Central memory CD8-positive, alpha-beta T cell (primary cell): ENCODE measurements around the gene FANK1.
"Not testable (repeated sequence)": the region's sequence is repeated elsewhere in the genome, so short reads cannot be mapped to it uniquely, and the experiment has no call there.

Experiments
- ATAC-seq: fragments of 150-1000 bp; cut with Tn5 transposase; replicated peaks from 2 replicates; pipeline ENCODE4 v1.10.0; 2022; ENCODE audit warnings: mild to moderate bottlenecking, moderate FRiP score, moderate number of reproducible peaks; ENCODE audit not compliant: poor library complexity, severe bottlenecking; ENCODE audit errors: extremely low read depth
- DNase-seq, 2 donors: peaks; one replicate each; pipeline ENCODE4 v3.0.0; 2021; ENCODE audit warnings: low spot score in 2 of 2
- H3K27ac Mint-ChIP-seq: one replicate; pipeline ENCODE4 v1.8.0; 2022; ENCODE audit warnings: low read depth, mild to moderate bottlenecking, moderate library complexity, mixed read lengths
- H3K27me3 Mint-ChIP-seq: one replicate; pipeline ENCODE4 v1.8.0; 2022; ENCODE audit warnings: mixed read lengths
- H3K36me3 Mint-ChIP-seq: one replicate; pipeline ENCODE4 v1.8.0; 2022; ENCODE audit warnings: mild to moderate bottlenecking, moderate library complexity, mixed read lengths; ENCODE audit not compliant: insufficient read depth
- H3K4me1 Mint-ChIP-seq: one replicate; pipeline ENCODE4 v1.8.0; 2022; ENCODE audit warnings: mixed read lengths
- H3K4me3 Mint-ChIP-seq: one replicate; pipeline ENCODE4 v1.8.0; 2022; ENCODE audit warnings: mild to moderate bottlenecking, moderate library complexity, mixed read lengths
- H3K9me3 Mint-ChIP-seq: one replicate; pipeline ENCODE4 v1.8.0; 2022; ENCODE audit warnings: mixed read lengths

The FANK1 gene

GRCh38 chr10:125868372-125868975 is 27.9 kb upstream of the FANK1 start:
- no peaks in the 10 kb centered on the region for H3K9me3 Mint-ChIP-seq
- H3K36me3 Mint-ChIP-seq: no peaks in the 10 kb centered on the region
- ATAC-seq (no peak), DNase-seq (no peak)
- no peak overlapping the region for H3K4me3 Mint-ChIP-seq
- H3K27ac Mint-ChIP-seq: no peak overlapping the region
- H3K4me1 Mint-ChIP-seq: no peaks in the 10 kb centered on the region
- peaks cover 14% of the 10 kb centered on the region for H3K27me3 Mint-ChIP-seq

GRCh38 chr10:125871338-125871737 is 25.0 kb upstream of the FANK1 start:
- no peaks in the 10 kb centered on the region for H3K9me3 Mint-ChIP-seq
- ATAC-seq (no peak), DNase-seq (no peak)
- peaks cover 5% of the 10 kb centered on the region for H3K27me3 Mint-ChIP-seq
- no peaks in the 10 kb centered on the region for H3K36me3 Mint-ChIP-seq
- no peak overlapping the region for H3K27ac Mint-ChIP-seq
- no peak overlapping the region for H3K4me3 Mint-ChIP-seq
- no peaks in the 10 kb centered on the region for H3K4me1 Mint-ChIP-seq

- ATAC-seq (no peak), DNase-seq (no peak)
- Mint-ChIP-seq H3K27ac (no peak overlapping the region), H3K4me3 (no peak overlapping the region), H3K9me3 (no peaks in the 10 kb centered on the region), H3K4me1 (no peaks in the 10 kb centered on the region), H3K36me3 (peaks cover 6% of the 10 kb centered on the region), H3K27me3 (peaks cover 29% of the 10 kb centered on the region)
These were observed 17.2 kb upstream of the FANK1 start for GRCh38 chr10:125878957-125879835.

- no peaks in the 10 kb centered on the region for H3K4me1 Mint-ChIP-seq
- ATAC-seq (no peak), DNase-seq (no peak)
- peaks cover 6% of the 10 kb centered on the region for H3K36me3 Mint-ChIP-seq
- H3K27ac Mint-ChIP-seq: no peak overlapping the region
- H3K9me3 Mint-ChIP-seq: no peaks in the 10 kb centered on the region
- peaks cover 29% of the 10 kb centered on the region for H3K27me3 Mint-ChIP-seq
- no peak overlapping the region for H3K4me3 Mint-ChIP-seq
These were observed 15.6 kb upstream of the FANK1 start for GRCh38 chr10:125880719-125881118.

- Mint-ChIP-seq H3K4me3 (no peak within 1 kb of the TSS), H3K4me1 (no peaks in the 10 kb centered on the region), H3K27me3 (peaks cover 29% of the 10 kb centered on the region), H3K9me3 (no peaks in the 10 kb centered on the region), H3K27ac (no peak within 1 kb of the TSS), H3K36me3 (peaks cover 6% of the 10 kb centered on the region)
- no peak for ATAC-seq
- no peak for DNase-seq
These were observed 15.2 kb upstream of the FANK1 start, which contains the start of gene DHX32 for GRCh38 chr10:125881192-125881591. TSS of gene DHX32 (minus strand) at chr10:125881292. CDS start at chr10:125880824, 468 bp downstream.

GRCh38 chr10:125882596-125882995 is 13.8 kb upstream of the FANK1 start:
- Mint-ChIP-seq H3K27ac (no peak overlapping the region), H3K9me3 (no peaks in the 10 kb centered on the region), H3K36me3 (peaks cover 6% of the 10 kb centered on the region), H3K4me3 (no peak overlapping the region), H3K27me3 (peaks cover 29% of the 10 kb centered on the region), H3K4me1 (no peaks in the 10 kb centered on the region)
- DNase-seq (no peak), ATAC-seq (no peak)

- H3K27me3 Mint-ChIP-seq: peaks cover 29% of the 10 kb centered on the region
- ATAC-seq: no peak
- no peak for DNase-seq
- no peaks in the 10 kb centered on the region for H3K9me3 Mint-ChIP-seq
- H3K4me3 Mint-ChIP-seq: no peak overlapping the region
- H3K27ac Mint-ChIP-seq: no peak overlapping the region
- H3K36me3 Mint-ChIP-seq: peaks cover 6% of the 10 kb centered on the region
- no peaks in the 10 kb centered on the region for H3K4me1 Mint-ChIP-seq
These were observed 13.2 kb upstream of the FANK1 start for GRCh38 chr10:125883211-125883610.

GRCh38 chr10:125886914-125887512 is 9.4 kb upstream of the FANK1 start:
- no peaks in the 10 kb centered on the region for H3K36me3 Mint-ChIP-seq
- H3K27ac Mint-ChIP-seq: no peak overlapping the region
- no peak for DNase-seq
- peaks cover 3% of the 10 kb centered on the region for H3K27me3 Mint-ChIP-seq
- H3K4me1 Mint-ChIP-seq: no peaks in the 10 kb centered on the region
- no peak overlapping the region for H3K4me3 Mint-ChIP-seq
- ATAC-seq: no peak
- no peaks in the 10 kb centered on the region for H3K9me3 Mint-ChIP-seq

GRCh38 chr10:125889441-125889840 is 6.9 kb upstream of the FANK1 start:
- not testable (repeated sequence) for H3K4me3 Mint-ChIP-seq, H3K27ac Mint-ChIP-seq, H3K36me3 Mint-ChIP-seq, H3K9me3 Mint-ChIP-seq, H3K27me3 Mint-ChIP-seq, H3K4me1 Mint-ChIP-seq, ATAC-seq, DNase-seq

- peaks cover 11% of the 10 kb centered on the region for H3K4me1 Mint-ChIP-seq
- not testable (repeated sequence) for H3K9me3 Mint-ChIP-seq, DNase-seq, ATAC-seq, H3K36me3 Mint-ChIP-seq, H3K4me3 Mint-ChIP-seq, H3K27ac Mint-ChIP-seq
- peaks cover 28% of the 10 kb centered on the region for H3K27me3 Mint-ChIP-seq
These were observed 4.0 kb upstream of the FANK1 start for GRCh38 chr10:125892402-125892801.

- Mint-ChIP-seq H3K4me1 (peaks cover 12% of the 10 kb centered on the region), H3K27me3 (peaks cover 42% of the 10 kb centered on the region)
- H3K27ac Mint-ChIP-seq, DNase-seq, H3K36me3 Mint-ChIP-seq, ATAC-seq, H3K9me3 Mint-ChIP-seq, H3K4me3 Mint-ChIP-seq: not testable (repeated sequence)
These were observed 2.2 kb upstream of the FANK1 start for GRCh38 chr10:125894176-125894575.

- H3K27me3 Mint-ChIP-seq: peaks cover 42% of the 10 kb centered on the region
- peak; percentile 48 for ATAC-seq
- H3K4me3 Mint-ChIP-seq: peak overlapping the region; percentile 73
- H3K9me3 Mint-ChIP-seq, H3K36me3 Mint-ChIP-seq, H3K27ac Mint-ChIP-seq: not testable (repeated sequence)
- peak in 1 of 2 donors; percentile 18 for DNase-seq
- H3K4me1 Mint-ChIP-seq: peaks cover 12% of the 10 kb centered on the region
These were observed 955 bp upstream of the FANK1 start for GRCh38 chr10:125895130-125896087.
